GM12878 (cell line): Measurements from ENCODE around the gene ZNF559. TPM values are rescaled to one million over a fixed set of nuclear protein-coding genes. Genes with fewer than 3 reads are reported as not detected.

Experiments
- ATAC-seq: fragments of 200-7000 bp; cut with Tn5 transposase; 3 replicates; pipeline ENCODE4 v1.9.1; 2020; ENCODE audit warnings: mild to moderate bottlenecking, moderate library complexity
- BruUV-seq: library from RNA; stranded (reverse); fragments of 400-500 nt; replicated peaks from 2 replicates; lab custom pipeline; 2021; lab: Mats Ljungman, UMichigan
- CTCF ChIA-PET: fragments of 300-600 bp; sonication (Branson Sonifier 250); formaldehyde crosslinking; extraction: SDS; loops from one replicate; lab custom pipeline; 2021; ENCODE audit warnings: inconsistent platforms; lab: Yijun Ruan, JAX
- POLR2A ChIA-PET: fragments of 350-600 bp; formaldehyde crosslinking; extraction: SDS; loops from one replicate; lab custom pipeline; 2021; ENCODE audit warnings: inconsistent platforms; lab: Charles Lee
- RAD21 ChIA-PET: fragments of 300-600 bp; sonication (Branson Sonifier 250); formaldehyde crosslinking; loops from one replicate; lab custom pipeline; 2023; ENCODE audit warnings: antibody characterized with exemption; ENCODE audit not compliant: unreplicated experiment; lab: Charles Lee
- SMC1A ChIA-PET: fragments of 300-600 bp; sonication (Branson Sonifier 250); formaldehyde crosslinking; loops from one replicate; lab custom pipeline; 2023; ENCODE audit not compliant: unreplicated experiment, uncharacterized antibody; lab: Charles Lee
- DNase-seq: peaks from one replicate; pipeline ENCODE4 v3.0.0-alpha.2; 2011; ENCODE audit warnings: low read depth, low spot score
- FAIRE-seq: peaks from 3 replicates; lab custom pipeline; 2011; peaks lifted over from hg19 to GRCh38; lab: Jason Lieb, UNC
- H2AFZ ChIP-seq: 2 replicates; pipeline ENCODE4 v1.6.0; 2011; ENCODE audit warnings: low read depth, low read length, control low read depth; ENCODE audit not compliant: control insufficient read depth
- H3K27ac ChIP-seq: 2 replicates; pipeline ENCODE4 v1.5.1; 2011; ENCODE audit warnings: control low read depth; ENCODE audit not compliant: control insufficient read depth, insufficient read depth
- H3K27me3 ChIP-seq, 2 experiments: replicated peaks in 1 of 2; 2 replicates each; pipeline versions ENCODE4 v1.6.0 to v1.6.1; 2011; ENCODE audit warnings: low read length in 1 of 2; ENCODE audit not compliant: control insufficient read depth in 2 of 2, insufficient read depth in 2 of 2
- H3K36me3 ChIP-seq, 2 experiments: 2 replicates each; pipeline ENCODE4 v1.5.1; 2011; ENCODE audit warnings: low read length in 1 of 2; ENCODE audit not compliant: control insufficient read depth in 2 of 2, insufficient read depth in 2 of 2
- H3K4me1 ChIP-seq: 2 replicates; pipeline ENCODE4 v1.6.1; 2011; ENCODE audit warnings: mild to moderate bottlenecking, low read length, moderate library complexity, mixed read lengths; ENCODE audit not compliant: control insufficient read depth, insufficient read depth
- H3K4me2 ChIP-seq: 2 replicates; pipeline ENCODE4 v1.6.0; 2011; ENCODE audit warnings: control low read depth; ENCODE audit not compliant: control insufficient read depth, insufficient read depth
- H3K4me3 ChIP-seq: fragments of 200-600 bp; sonication (generic); 2 replicates; pipeline ENCODE4 v1.5.1; 2016
- H3K79me2 ChIP-seq: 2 replicates; pipeline ENCODE4 v1.6.0; 2011; ENCODE audit warnings: low read length; ENCODE audit not compliant: control insufficient read depth, insufficient read depth
- H3K9ac ChIP-seq: 2 replicates; pipeline ENCODE4 v1.8.0; 2011; ENCODE audit warnings: low read length, control low read depth, mixed read lengths; ENCODE audit not compliant: control insufficient read depth, insufficient read depth
- H3K9me3 ChIP-seq: replicated peaks from 3 replicates; pipeline ENCODE4 v1.5.1; 2011; ENCODE audit warnings: mild to moderate bottlenecking, low read length; ENCODE audit not compliant: control insufficient read depth, insufficient read depth
- H4K20me1 ChIP-seq: 2 replicates; pipeline ENCODE4 v1.6.0; 2011; ENCODE audit not compliant: control insufficient read depth, insufficient read depth
- CBX5 ChIP-seq: sonication (generic); IDR thresholded peaks from 2 replicates; pipeline ENCODE4 v1.6.1; 2016; ENCODE audit warnings: low read depth, moderate library complexity, mild to moderate bottlenecking, inconsistent platforms
- KLF5 ChIP-seq: fragments of 450-650 bp; IDR thresholded peaks from 2 replicates; pipeline ENCODE4 v1.6.1; 2014; ENCODE audit warnings: mild to moderate bottlenecking; ENCODE audit not compliant: partially characterized antibody
- LARP7 ChIP-seq: fragments of 450-650 bp; IDR thresholded peaks from 2 replicates; pipeline ENCODE4 v1.6.1; 2017; ENCODE audit warnings: mild to moderate bottlenecking
- ZNF274 ChIP-seq: IDR thresholded peaks from one replicate; pipeline ENCODE4 v1.8.0; 2011; ENCODE audit not compliant: insufficient read length, insufficient read depth
- ZNF384 ChIP-seq: IDR thresholded peaks from 2 replicates; pipeline ENCODE4 v1.6.1; 2012; ENCODE audit warnings: low read depth, mild to moderate bottlenecking, low read length, improper control_type of control experiment, borderline replicate concordance
- ZNF687 ChIP-seq: fragments of 450-650 bp; IDR thresholded peaks from 2 replicates; pipeline ENCODE4 v1.6.1; 2017; ENCODE audit warnings: mild to moderate bottlenecking, moderate library complexity
- WGBS: methylation state at CpG from one replicate; pipeline ENCODE4 v1.1.6; 2016; ENCODE audit warnings: low lambda C conversion rate; ENCODE audit not compliant: insufficient replicate concordance, insufficient coverage; ENCODE audit errors: missing lambda C conversion rate; 5-methylcytosine and 5-hydroxymethylcytosine counted together
- in situ Hi-C: fragments of 300-500 bp; cut with MboI; formaldehyde crosslinking; loops from 9 replicates; pipeline ENCODE4 v1.14.3; 2018; ENCODE audit warnings: mixed read lengths
- intact Hi-C: fragments of 100-400 bp; cut with micrococcal nuclease; formaldehyde crosslinking; loops from one replicate; pipeline ENCODE4 v1.14.2; 2022; ENCODE audit not compliant: unreplicated experiment
- polyA plus RNA-seq, 11 experiments: library from polyadenylated mRNA; depleted of rRNA in 4 of 11; unstranded in 6 of 11; stranded (reverse) in 5 of 11; fragments of >200 nt; fragmentation: Nextera tagmentation in 4 of 11; fragmentation: Illumina TruSeq in 1 of 11; extraction: Ambion mirVana in 4 of 11; extraction: Trizol in 1 of 11; gene quantifications; 1 replicate in 1 of 11; 2 replicates in 10 of 11; pipeline versions ENCODE4 v1.2.1 to v1.2.3, GENCODE V29; 2011 to 2016; ENCODE audit warnings: inconsistent platforms in 2 of 11, missing spikeins in 2 of 11, low read depth in 1 of 11
- total RNA-seq, 4 experiments: library from RNA; depleted of rRNA in 3 of 4; stranded (reverse); fragments of >200 nt in 3 of 4; fragmentation: Illumina TruSeq in 1 of 4; extraction: Trizol in 1 of 4; gene quantifications; 2 replicates each; pipeline versions ENCODE4 v1.2.1 to v1.2.3, GENCODE V29; 2013 to 2021

ZNF559 gene
- total and polyA plus RNA-seq, 10 of the 15 experiments (the other 5 are each of a cell fraction or from before 2014, with no cell fraction given), result 4.4 to 13.8 (median 9.8) TPM

DNA sequence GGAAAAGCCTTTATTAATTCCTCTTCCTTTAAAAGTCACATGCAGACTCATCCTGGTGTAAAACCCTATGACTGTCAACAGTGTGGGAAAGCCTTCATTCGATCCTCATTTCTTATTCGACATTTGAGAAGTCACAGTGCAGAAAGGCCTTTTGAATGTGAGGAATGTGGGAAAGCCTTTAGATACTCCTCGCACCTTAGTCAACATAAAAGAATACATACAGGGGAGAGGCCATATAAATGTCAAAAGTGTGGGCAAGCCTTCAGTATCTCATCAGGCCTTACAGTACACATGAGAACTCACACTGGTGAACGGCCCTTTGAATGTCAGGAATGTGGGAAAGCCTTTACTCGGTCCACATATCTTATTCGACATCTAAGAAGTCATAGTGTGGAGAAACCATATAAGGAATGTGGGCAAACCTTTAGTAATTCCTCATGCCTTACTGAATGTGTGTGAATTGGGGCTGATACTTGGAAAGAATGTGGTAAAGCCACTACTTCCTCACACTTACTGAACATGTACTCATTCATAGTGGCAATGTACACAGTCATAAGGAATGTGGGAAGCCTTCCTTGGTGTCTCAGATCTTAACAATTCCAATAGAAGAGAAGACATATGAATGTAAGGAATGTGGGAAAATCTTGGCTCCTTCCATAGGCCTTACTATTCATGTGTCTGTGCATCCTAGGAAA lies 18.8 kb downstream of the ZNF559 start:
- ChIA-PET SMC1A (no interaction called here), RAD21 (no interaction called here), POLR2A (no interaction called here), CTCF (no interaction called here)
- Histone ChIP-seq H3K9me3 (peaks cover 23% of the 10 kb centered on the region), H4K20me1 (no peaks in the 10 kb centered on the region), H3K27me3 (no peaks in the 10 kb centered on the region), H3K27ac (no peak overlapping the region), H3K9ac (no peak overlapping the region), H3K36me3 (no peaks in the 10 kb centered on the region), H3K4me1 (no peaks in the 10 kb centered on the region), H3K4me2 (no peak overlapping the region), H3K79me2 (no peaks in the 10 kb centered on the region), H3K4me3 (no peak overlapping the region), H2AFZ (no peak overlapping the region)
- no peak for FAIRE-seq
- DNase-seq, result no peak
- BruUV-seq, result no TSS peak
- intact Hi-C loops, result no loop called here
- in situ Hi-C loops, result no loop called here
- 92% methylated on average over 6 of the region's 6 CpGs for WGBS
- TF ChIP-seq ZNF274, result peak; percentile 91
- peak; percentile 71; the same call in 1 of the 2 replicates for TF ChIP-seq CBX5
- TF ChIP-seq KLF5, result peak; percentile 79
- no peak for TF ChIP-seq ZNF384
- no peak for TF ChIP-seq LARP7
- no peak for TF ChIP-seq ZNF687
- no peak for ATAC-seq
